A549 (cell line): ENCODE measurements around the gene RPL28.

Source experiments
- EP300 ChIP-seq, 2 experiments: fragments of >200 bp; sonication (Bioruptor Twin); formaldehyde crosslinking; IDR thresholded peaks; 2 replicates in 1 of 2; 3 replicates in 1 of 2; pipeline ENCODE4 v1.6.1; 2016 to 2017
- JUN ChIP-seq, 2 experiments: fragments of >200 bp; sonication (Bioruptor Twin); formaldehyde crosslinking; IDR thresholded peaks; 2 replicates in 1 of 2; 3 replicates in 1 of 2; pipeline ENCODE4 v1.6.1; 2016 to 2017
- JUNB ChIP-seq: fragments of >200 bp; sonication (Bioruptor Twin); formaldehyde crosslinking; IDR thresholded peaks from 2 replicates; pipeline ENCODE4 v1.6.1; 2016
- KDM1A ChIP-seq: fragments of 200-600 bp; sonication (generic); IDR thresholded peaks from 2 replicates; pipeline ENCODE4 v1.6.1; 2016; ENCODE audit warnings: low read depth, mild to moderate bottlenecking
- MAFK ChIP-seq: fragments of 450-650 bp; IDR thresholded peaks from 2 replicates; pipeline ENCODE4 v1.6.1; 2014; ENCODE audit not compliant: partially characterized antibody
- MYC ChIP-seq: IDR thresholded peaks from 2 replicates; pipeline ENCODE4 v1.6.1; 2012; ENCODE audit warnings: mild to moderate bottlenecking, inconsistent platforms, low read length, improper control_type of control experiment, borderline replicate concordance
- PHF8 ChIP-seq: fragments of 200-600 bp; sonication (generic); IDR thresholded peaks from 2 replicates; pipeline ENCODE4 v1.6.1; 2016; ENCODE audit warnings: low read depth, mild to moderate bottlenecking, antibody characterized with exemption, moderate library complexity, borderline replicate concordance
- POLR2A ChIP-seq: IDR thresholded peaks from 2 replicates; pipeline ENCODE4 v1.6.1; 2012; ENCODE audit warnings: mild to moderate bottlenecking, low read length
- RAD21 ChIP-seq, 2 experiments: fragments of >200 bp in 1 of 2; sonication (Bioruptor Twin) in 1 of 2; formaldehyde crosslinking in 1 of 2; IDR thresholded peaks in 1 of 2; conservative IDR thresholded peaks in 1 of 2; 2 replicates in 1 of 2; 3 replicates in 1 of 2; pipeline ENCODE4 v1.6.1; 2012 to 2018; ENCODE audit warnings: inconsistent platforms in 1 of 2
- TP53 ChIP-seq: fragments of 250-450 bp; sonication (Bioruptor Pico); IDR thresholded peaks from 2 replicates; pipeline ENCODE4 v1.5.0; 2021; ENCODE audit warnings: mild to moderate bottlenecking, moderate library complexity
- ZFP36 ChIP-seq: fragments of 450-650 bp; IDR thresholded peaks from 2 replicates; pipeline ENCODE4 v1.6.1; 2014; ENCODE audit warnings: borderline replicate concordance; ENCODE audit not compliant: partially characterized antibody
- TF ChIP-seq, protein P1 (sequence below): fragments of >200 bp; sonication (Bioruptor Twin); formaldehyde crosslinking; IDR thresholded peaks from 3 replicates; pipeline ENCODE4 v1.5.1; 2016
- TF ChIP-seq, protein P2 (sequence below): fragments of 450-650 bp; IDR thresholded peaks from 2 replicates; pipeline ENCODE4 v1.6.1; 2014; ENCODE audit warnings: antibody characterized with exemption
- TF ChIP-seq, protein P3 (sequence below): IDR thresholded peaks from 2 replicates; pipeline ENCODE4 v1.6.1; 2012

DNA sequence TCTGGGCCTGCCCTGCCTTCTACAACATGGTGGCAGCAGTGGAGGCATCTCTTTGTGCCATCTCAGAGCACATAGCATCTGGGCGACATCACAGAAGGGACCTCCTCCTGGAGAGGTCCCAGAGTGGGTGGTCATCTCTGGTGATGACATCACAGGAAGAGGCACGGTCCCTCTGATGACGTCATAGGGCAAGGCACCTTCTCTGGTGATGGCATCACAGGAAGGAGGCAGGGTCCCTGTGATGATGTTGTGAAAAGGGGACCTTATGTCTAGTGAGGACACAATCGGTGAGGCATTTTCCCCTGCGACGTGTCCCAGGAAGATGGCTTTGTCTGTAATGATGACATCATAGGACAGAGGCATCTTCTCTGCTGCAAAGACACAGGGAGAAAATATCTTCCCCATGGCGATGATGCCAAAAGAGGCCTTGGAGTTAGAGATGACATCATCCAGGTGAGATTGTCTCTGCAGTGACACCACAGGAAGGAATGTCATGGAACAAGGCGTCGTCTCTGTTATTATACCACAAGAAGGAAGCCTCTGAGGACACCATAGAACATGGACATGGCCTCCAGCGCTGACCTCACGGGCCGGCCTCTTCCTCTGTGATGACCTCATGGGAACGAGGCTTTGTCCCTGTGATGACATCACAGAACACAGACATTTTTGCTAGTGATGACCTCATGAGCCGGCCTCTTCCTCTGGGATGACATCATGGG is 46.7 kb downstream of the RPL28 start:
- TF ChIP-seq, protein P1, sequence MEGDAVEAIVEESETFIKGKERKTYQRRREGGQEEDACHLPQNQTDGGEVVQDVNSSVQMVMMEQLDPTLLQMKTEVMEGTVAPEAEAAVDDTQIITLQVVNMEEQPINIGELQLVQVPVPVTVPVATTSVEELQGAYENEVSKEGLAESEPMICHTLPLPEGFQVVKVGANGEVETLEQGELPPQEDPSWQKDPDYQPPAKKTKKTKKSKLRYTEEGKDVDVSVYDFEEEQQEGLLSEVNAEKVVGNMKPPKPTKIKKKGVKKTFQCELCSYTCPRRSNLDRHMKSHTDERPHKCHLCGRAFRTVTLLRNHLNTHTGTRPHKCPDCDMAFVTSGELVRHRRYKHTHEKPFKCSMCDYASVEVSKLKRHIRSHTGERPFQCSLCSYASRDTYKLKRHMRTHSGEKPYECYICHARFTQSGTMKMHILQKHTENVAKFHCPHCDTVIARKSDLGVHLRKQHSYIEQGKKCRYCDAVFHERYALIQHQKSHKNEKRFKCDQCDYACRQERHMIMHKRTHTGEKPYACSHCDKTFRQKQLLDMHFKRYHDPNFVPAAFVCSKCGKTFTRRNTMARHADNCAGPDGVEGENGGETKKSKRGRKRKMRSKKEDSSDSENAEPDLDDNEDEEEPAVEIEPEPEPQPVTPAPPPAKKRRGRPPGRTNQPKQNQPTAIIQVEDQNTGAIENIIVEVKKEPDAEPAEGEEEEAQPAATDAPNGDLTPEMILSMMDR: no peak
- TF ChIP-seq KDM1A (no peak), RAD21 (conservative IDR thresholded peaks at IDR 0.05 in 1 of 2, IDR thresholded peaks at IDR 0.05 in 1 of 2) (no peak), ZFP36 (no peak), MYC (no peak), EP300 (IDR thresholded peaks at IDR 0.05) (no peak), PHF8 (no peak), POLR2A (no peak), TP53 (CRISPR knock-in tag) (no peak), JUNB (no peak), MAFK (no peak), JUN (IDR thresholded peaks at IDR 0.05) (no peak)
- TF ChIP-seq, protein P2, sequence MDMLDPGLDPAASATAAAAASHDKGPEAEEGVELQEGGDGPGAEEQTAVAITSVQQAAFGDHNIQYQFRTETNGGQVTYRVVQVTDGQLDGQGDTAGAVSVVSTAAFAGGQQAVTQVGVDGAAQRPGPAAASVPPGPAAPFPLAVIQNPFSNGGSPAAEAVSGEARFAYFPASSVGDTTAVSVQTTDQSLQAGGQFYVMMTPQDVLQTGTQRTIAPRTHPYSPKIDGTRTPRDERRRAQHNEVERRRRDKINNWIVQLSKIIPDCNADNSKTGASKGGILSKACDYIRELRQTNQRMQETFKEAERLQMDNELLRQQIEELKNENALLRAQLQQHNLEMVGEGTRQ: no peak
- TF ChIP-seq, protein P3, sequence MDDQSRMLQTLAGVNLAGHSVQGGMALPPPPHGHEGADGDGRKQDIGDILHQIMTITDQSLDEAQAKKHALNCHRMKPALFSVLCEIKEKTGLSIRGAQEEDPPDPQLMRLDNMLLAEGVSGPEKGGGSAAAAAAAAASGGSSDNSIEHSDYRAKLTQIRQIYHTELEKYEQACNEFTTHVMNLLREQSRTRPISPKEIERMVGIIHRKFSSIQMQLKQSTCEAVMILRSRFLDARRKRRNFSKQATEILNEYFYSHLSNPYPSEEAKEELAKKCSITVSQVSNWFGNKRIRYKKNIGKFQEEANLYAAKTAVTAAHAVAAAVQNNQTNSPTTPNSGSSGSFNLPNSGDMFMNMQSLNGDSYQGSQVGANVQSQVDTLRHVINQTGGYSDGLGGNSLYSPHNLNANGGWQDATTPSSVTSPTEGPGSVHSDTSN: no peak
